Activated CD4-positive, alpha-beta T cell treated with anti-CD3 and anti-CD28 coated beads, Interleukin-2, Interleukin-4, amounts not matched to agents 100 ng/mL and 50 ng/mL, durations not matched to agents 16 hours and 8 hours (primary cell): Measurements from ENCODE around the gene SIPA1.
"Not testable (repeated sequence)": the region's sequence is repeated elsewhere in the genome, so short reads cannot be mapped to it uniquely, and the experiment has no call there.

Experiments used
- DNase-seq: peaks from one replicate; pipeline ENCODE4 v3.0.0-alpha.2; 2020; ENCODE audit warnings: low spot score

Gene SIPA1

GRCh38 chr11:65658174-65659021 is 20.5 kb downstream of the SIPA1 start:
- no peak for DNase-seq

GRCh38 chr11:65660038-65660437 is 22.1 kb downstream of the SIPA1 start:
- no peak for DNase-seq

- DNase-seq: not testable (repeated sequence)
Measured at GRCh38 chr11:65660908-65661307, 23.0 kb downstream of the SIPA1 start.

- DNase-seq: no peak
Measured at GRCh38 chr11:65661599-65662246, 23.8 kb downstream of the SIPA1 start.

- no peak for DNase-seq
Measured at GRCh38 chr11:65662247-65662798, 24.4 kb downstream of the SIPA1 start.

- peak; percentile 90 for DNase-seq
Measured at GRCh38 chr11:65662799-65663638, 25.1 kb downstream of the SIPA1 start, which contains the start of gene RELA. Gene RELA (minus strand): TSS chr11:65662916. CDS start chr11:65662832, 84 bp downstream.

GRCh38 chr11:65663639-65664200 is 25.8 kb downstream of the SIPA1 start:
- peak; percentile 36 for DNase-seq

GRCh38 chr11:65672180-65672860 is 34.4 kb downstream of the SIPA1 start:
- DNase-seq: no peak

- DNase-seq: no peak
Measured at GRCh38 chr11:65672982-65673381, 35.1 kb downstream of the SIPA1 start.

GRCh38 chr11:65680192-65680743 is 42.4 kb downstream of the SIPA1 start:
- DNase-seq: no peak

- not testable (repeated sequence) for DNase-seq
Measured at GRCh38 chr11:65683480-65683879, 45.6 kb downstream of the SIPA1 start.

GRCh38 chr11:65685981-65686380 is 48.1 kb downstream of the SIPA1 start:
- no peak for DNase-seq

GRCh38 chr11:65691847-65692246 is 53.9 kb downstream of the SIPA1 start:
- not testable (repeated sequence) for DNase-seq

- no peak for DNase-seq
Measured at GRCh38 chr11:65692367-65692766, 54.5 kb downstream of the SIPA1 start.

- no peak for DNase-seq
Measured at GRCh38 chr11:65695459-65696241, 57.7 kb downstream of the SIPA1 start.

GRCh38 chr11:65696802-65697552 is 59.1 kb downstream of the SIPA1 start:
- DNase-seq: no peak

GRCh38 chr11:65698205-65698604 is 60.3 kb downstream of the SIPA1 start:
- no peak for DNase-seq

GRCh38 chr11:65699306-65699705 is 61.4 kb downstream of the SIPA1 start:
- no peak for DNase-seq

GRCh38 chr11:65700399-65700798 is 62.5 kb downstream of the SIPA1 start:
- no peak for DNase-seq
